HG03457 (cell line): ENCODE data around the gene ZSWIM7.

ENCODE experiments used
- ATAC-seq: cut with Tn5 transposase; IDR thresholded peaks from one replicate; pipeline ENCODE4 v1.9.1; 2021; ENCODE audit warnings: moderate number of reproducible peaks; ENCODE audit not compliant: unreplicated experiment

The ZSWIM7 gene

GRCh38 chr17:15935891-15936290, 63.6 kb downstream of the ZSWIM7 start:
- ATAC-seq, result no peak

DNA sequence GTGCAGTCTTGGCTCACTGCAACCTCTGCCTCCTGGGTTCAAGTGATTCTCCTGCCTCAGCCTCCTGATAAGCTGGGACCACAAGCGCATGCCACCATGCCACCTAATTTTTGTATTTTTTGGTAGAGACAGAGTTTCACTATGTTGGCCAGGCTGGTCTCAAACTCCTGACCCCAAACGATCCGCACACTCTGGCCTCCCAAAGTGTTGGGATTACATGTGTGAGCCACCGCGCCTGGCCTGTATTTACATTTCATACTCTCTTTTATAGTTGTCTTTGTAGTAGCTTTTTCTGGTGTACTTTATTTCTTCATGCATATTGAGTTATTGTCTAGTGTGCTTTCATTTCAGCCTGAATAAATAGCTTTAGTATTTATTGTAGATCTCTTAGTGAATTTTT, 64.6 kb downstream of the ZSWIM7 start:
- no peak for ATAC-seq

DNA sequence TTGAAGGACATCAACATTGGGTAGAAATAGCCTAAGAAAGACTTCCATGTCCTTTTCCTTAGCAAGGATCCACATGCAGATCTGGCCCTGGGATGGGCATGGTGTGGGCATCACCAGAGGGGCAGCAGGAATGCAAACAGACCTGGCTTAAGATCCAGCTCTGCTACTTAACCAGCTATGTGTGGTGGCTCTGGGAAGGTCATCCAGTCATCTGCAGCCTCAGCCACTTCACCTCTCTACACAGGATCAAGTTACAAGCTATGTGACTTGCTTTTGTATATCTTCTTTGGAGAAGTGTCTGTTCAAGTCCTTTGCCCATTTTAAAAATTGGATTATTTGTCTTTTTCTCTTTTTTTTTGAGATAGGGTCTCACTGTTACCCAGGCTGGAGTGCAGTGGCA, 68.1 kb downstream of the ZSWIM7 start:
- no peak for ATAC-seq

- no peak for ATAC-seq
Observed at GRCh38 chr17:15930426-15930825, 69.1 kb downstream of the ZSWIM7 start.

DNA sequence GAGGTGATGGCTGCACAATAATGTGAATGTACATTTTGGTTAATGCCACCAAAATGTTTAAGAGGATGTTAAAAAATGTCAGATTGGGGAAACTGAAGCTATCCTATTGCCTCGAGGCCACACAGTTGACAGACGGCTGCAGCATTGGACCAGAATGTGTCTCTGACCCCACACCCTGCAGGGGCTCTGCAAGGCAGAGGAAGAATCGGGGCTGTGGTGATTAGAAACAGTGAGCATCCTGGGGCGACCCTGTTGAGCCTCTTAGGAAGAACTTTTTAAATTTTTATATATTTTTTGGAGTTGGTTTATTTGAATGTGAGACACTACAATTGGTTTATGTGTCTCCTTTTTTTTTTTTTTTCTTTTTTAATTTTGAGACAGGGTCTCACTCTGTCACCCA, 69.6 kb downstream of the ZSWIM7 start:
- ATAC-seq, result no peak

- no peak for ATAC-seq
Observed at GRCh38 chr17:15928286-15928785, 71.2 kb downstream of the ZSWIM7 start.
